K562 (cell line): ENCODE data around the gene ADGRB2. TPM values are rescaled to one million over a fixed set of nuclear protein-coding genes. Genes with fewer than 3 reads are reported as not detected.
A peak's percentile ranks its signal among the peaks of the same experiment; 100 is the strongest.

Experiments
- ATAC-seq: fragments of 200-7000 bp; cut with Tn5 transposase; 3 replicates; pipeline ENCODE4 v1.9.1; 2020; ENCODE audit warnings: moderate library complexity
- BruUV-seq: library from RNA; stranded (reverse); fragments of 400-500 nt; replicated peaks from 2 replicates; lab custom pipeline; 2021; lab: Mats Ljungman, UMichigan
- CTCF ChIA-PET: fragments of 300-600 bp; formaldehyde crosslinking; extraction: SDS; loops from one replicate; lab custom pipeline; 2021; ENCODE audit warnings: low intra/inter-chr PET ratio; lab: Yijun Ruan, JAX
- POLR2A ChIA-PET: fragments of 300-600, 350-650 bp; sonication (Branson Sonifier 250); formaldehyde crosslinking; extraction: SDS; loops from one replicate; lab custom pipeline; 2021; ENCODE audit warnings: antibody characterized with exemption, inconsistent platforms; lab: Yijun Ruan, JAX
- DNase-seq, 4 experiments: peaks; one replicate each; pipeline versions ENCODE4 v3.0.0 to v3.0.0-alpha.2; 2011 to 2018; ENCODE audit warnings: low spot score in 3 of 4, mixed read lengths in 3 of 4; ENCODE audit errors: extremely low read depth in 1 of 4
- FAIRE-seq: peaks from 2 replicates; lab custom pipeline; 2011; peaks lifted over from hg19 to GRCh38; lab: Jason Lieb, UNC
- H2AFZ ChIP-seq: 2 replicates; pipeline ENCODE4 v1.6.0; 2011; ENCODE audit warnings: low read depth, low read length, control low read depth, inconsistent platforms
- H3K27ac ChIP-seq: fragments of 200-600 bp; 3 replicates; pipeline ENCODE4 v1.8.0; 2011; ENCODE audit warnings: low read depth, mild to moderate bottlenecking, control low read depth, inconsistent platforms, low read length, moderate library complexity, mixed read lengths; ENCODE audit errors: extremely low read depth
- H3K27me3 ChIP-seq, 2 experiments: fragments of 300-600 bp in 1 of 2; 2 replicates in 1 of 2; 3 replicates in 1 of 2; pipeline versions ENCODE4 v1.6.0 to v1.8.0; 2011; ENCODE audit warnings: inconsistent platforms in 2 of 2, low read length in 2 of 2, mild to moderate bottlenecking in 1 of 2, mixed read lengths in 1 of 2, moderate library complexity in 1 of 2; ENCODE audit not compliant: control insufficient read depth in 2 of 2, insufficient read depth in 2 of 2
- H3K36me3 ChIP-seq: fragments of 300-600 bp; 3 replicates; pipeline ENCODE4 v1.8.0; 2011; ENCODE audit warnings: mild to moderate bottlenecking, low read length, inconsistent platforms; ENCODE audit not compliant: control insufficient read depth, insufficient read depth
- H3K4me1 ChIP-seq, 2 experiments: fragments of 200-600 bp in 1 of 2; replicated peaks in 1 of 2; 2 replicates in 1 of 2; 3 replicates in 1 of 2; pipeline versions ENCODE4 v1.5.1 to v1.8.0; 2011; ENCODE audit warnings: inconsistent platforms in 2 of 2, low read length in 2 of 2, mild to moderate bottlenecking in 1 of 2, mixed read lengths in 1 of 2, moderate library complexity in 1 of 2; ENCODE audit not compliant: control insufficient read depth in 2 of 2, insufficient read depth in 2 of 2
- H3K4me2 ChIP-seq: 2 replicates; pipeline ENCODE4 v1.6.1; 2011; ENCODE audit warnings: low read length, control low read depth, inconsistent platforms, mixed read lengths; ENCODE audit not compliant: insufficient read depth
- H3K4me3 ChIP-seq: fragments of 200-600 bp; sonication (generic), shearing (Covaris generic); 2 replicates; pipeline ENCODE4 v1.5.1; 2016; ENCODE audit warnings: control low read depth, inconsistent platforms
- H3K79me2 ChIP-seq: fragments of 200-600 bp; 3 replicates; pipeline ENCODE4 v1.8.0; 2011; ENCODE audit warnings: low read length, inconsistent platforms; ENCODE audit not compliant: control insufficient read depth, insufficient read depth
- H3K9ac ChIP-seq, 2 experiments: 2 replicates each; pipeline versions ENCODE4 v1.6.0 to v1.6.1; 2011; ENCODE audit warnings: low read depth in 2 of 2, low read length in 2 of 2, control low read depth in 1 of 2, inconsistent platforms in 1 of 2, mild to moderate bottlenecking in 1 of 2, mixed read lengths in 1 of 2; ENCODE audit not compliant: insufficient read depth in 1 of 2
- H3K9me1 ChIP-seq: one replicate; pipeline ENCODE4 v1.6.0; 2011; ENCODE audit warnings: inconsistent platforms, mild to moderate bottlenecking, low read length, moderate library complexity; ENCODE audit not compliant: control insufficient read depth, insufficient read depth
- H3K9me3 ChIP-seq: replicated peaks from 2 replicates; pipeline ENCODE4 v1.5.1; 2011; ENCODE audit warnings: low read depth, low read length, inconsistent platforms; ENCODE audit not compliant: control insufficient read depth, insufficient read depth
- H4K20me1 ChIP-seq: replicated peaks from 2 replicates; pipeline ENCODE4 v1.6.1; 2011; ENCODE audit warnings: low read length, inconsistent platforms, mixed read lengths; ENCODE audit not compliant: control insufficient read depth, insufficient read depth
- ARID1B ChIP-seq: fragments of 450-650 bp; IDR thresholded peaks from 2 replicates; pipeline ENCODE4 v1.6.1; 2016; ENCODE audit warnings: antibody characterized with exemption, mild to moderate bottlenecking, inconsistent platforms
- BRD9 ChIP-seq: fragments of 450-650 bp; IDR thresholded peaks from 2 replicates; pipeline ENCODE4 v1.6.1; 2018; ENCODE audit warnings: low read depth; ENCODE audit not compliant: partially characterized antibody
- CREM ChIP-seq: IDR thresholded peaks from 2 replicates; pipeline ENCODE4 v1.6.1; 2014; ENCODE audit warnings: antibody characterized with exemption, low read depth
- ETV1 ChIP-seq: fragments of 450-650 bp; conservative IDR thresholded peaks from 2 replicates; pipeline ENCODE4 v1.6.1; 2016; ENCODE audit warnings: missing genetic modification characterization, control low read depth, low read depth, missing compliant biosample characterization
- GABPB1 ChIP-seq: sonication (generic); formaldehyde crosslinking; IDR thresholded peaks from 2 replicates; pipeline ENCODE4 v1.8.0; 2022; ENCODE audit warnings: mild to moderate bottlenecking, missing genetic modification reagents
- NCOA6 ChIP-seq: fragments of 450-650 bp; IDR thresholded peaks from 2 replicates; pipeline ENCODE4 v1.6.1; 2017; ENCODE audit warnings: mild to moderate bottlenecking
- OTX1 ChIP-seq: fragments of 450-650 bp; formaldehyde crosslinking; IDR thresholded peaks from 2 replicates; pipeline ENCODE4 v1.4.0; 2022; ENCODE audit warnings: mild to moderate bottlenecking
- RNF2 ChIP-seq: sonication (generic); IDR thresholded peaks from 2 replicates; pipeline ENCODE4 v1.6.1; 2016
- SMARCB1 ChIP-seq: IDR thresholded peaks from 2 replicates; pipeline ENCODE4 v1.6.1; 2011; ENCODE audit warnings: improper control_type of control experiment, low read depth; ENCODE audit not compliant: insufficient read length
- ZNF316 ChIP-seq: fragments of 450-650 bp; IDR thresholded peaks from 2 replicates; pipeline ENCODE4 v1.6.1; 2016
- ZNF41 ChIP-seq: fragments of 250-450 bp; sonication (Bioruptor Pico); conservative IDR thresholded peaks from 2 replicates; pipeline ENCODE4 v1.4.0; 2020; ENCODE audit warnings: mild to moderate bottlenecking
- ZNF79 ChIP-seq: fragments of 250-450 bp; sonication (Bioruptor Pico); IDR thresholded peaks from 2 replicates; pipeline ENCODE4 v1.4.0; 2020; ENCODE audit warnings: low read depth, mild to moderate bottlenecking, moderate library complexity
- WGBS: fragments of 100-300 bp; shearing (Covaris generic); methylation state at CpG from one replicate; pipeline ENCODE4 v1.1.6; 2016; ENCODE audit warnings: low coverage, mixed read lengths; ENCODE audit not compliant: insufficient coverage; ENCODE audit errors: missing lambda C conversion rate; 5-methylcytosine and 5-hydroxymethylcytosine counted together
- in situ Hi-C: fragments of 300-500 bp; cut with MboI; formaldehyde crosslinking; loops from 4 replicates; pipeline ENCODE4 v1.15.0; 2018; ENCODE audit warnings: inconsistent platforms, mixed read lengths
- intact Hi-C: fragments of 100-400 bp; cut with micrococcal nuclease; formaldehyde crosslinking; loops from 2 replicates; pipeline ENCODE4 v1.14.2; 2022
- polyA plus RNA-seq, 8 experiments: library from polyadenylated mRNA; depleted of rRNA in 4 of 8; stranded (reverse) in 5 of 8; unstranded in 3 of 8; fragments of >200 nt; fragmentation: Nextera tagmentation in 2 of 8; fragmentation: Illumina TruSeq in 1 of 8; extraction: Ambion mirVana in 2 of 8; extraction: Trizol in 1 of 8; gene quantifications; 2 replicates each; pipeline versions ENCODE4 v1.2.1 to v1.2.3, GENCODE V29; 2011 to 2014; ENCODE audit warnings: inconsistent platforms in 1 of 8, missing spikeins in 1 of 8
- total RNA-seq, 7 experiments: library from RNA; depleted of rRNA in 6 of 7; stranded (reverse); fragments of >200 nt in 6 of 7; fragmentation: Illumina TruSeq in 2 of 7; extraction: Trizol in 2 of 7; gene quantifications; 2 replicates each; pipeline versions ENCODE4 v1.2.1 to v1.2.3, GENCODE V29; 2011 to 2021; ENCODE audit warnings: low replicate concordance in 1 of 7
- TF ChIP-seq, protein P1 (sequence below): fragments of 250-450 bp; sonication (Bioruptor Pico); IDR thresholded peaks from 2 replicates; pipeline ENCODE4 v1.5.0; 2021
- TF ChIP-seq, protein P2 (sequence below), 2 experiments: fragments of 450-650 bp; IDR thresholded peaks; 2 replicates each; pipeline ENCODE4 v1.6.1; 2016
- TF ChIP-seq, protein P3 (sequence below): sonication (generic); formaldehyde crosslinking; IDR thresholded peaks from 2 replicates; pipeline ENCODE4 v1.8.0; 2022; ENCODE audit warnings: mild to moderate bottlenecking, missing genetic modification reagents

Gene ADGRB2
- total and polyA plus RNA-seq, 9 of the 15 experiments (the other 6 are each of a cell fraction or from before 2014, with no cell fraction given) = 0.04 to 0.23 (median 0.20) TPM; not detected in 2

DNA sequence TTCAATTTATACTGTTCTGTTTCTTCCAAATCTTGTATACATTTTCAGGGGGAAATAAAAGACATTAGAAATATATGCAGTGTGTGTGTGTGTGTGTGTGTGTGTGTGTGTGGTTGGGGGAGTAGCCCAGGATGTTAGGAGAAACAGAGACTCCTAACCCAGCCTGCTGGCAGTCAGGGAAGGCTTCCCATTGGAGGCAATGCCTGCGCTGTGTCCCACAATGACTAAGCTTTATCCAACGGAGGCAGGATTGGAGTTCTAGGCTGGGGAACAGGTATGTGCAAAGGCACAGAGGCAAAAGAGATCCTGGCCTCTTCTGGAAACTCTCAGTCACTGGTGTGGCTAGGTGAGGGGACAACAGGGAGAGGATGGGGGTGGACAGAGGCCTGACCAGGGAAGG, 16.5 kb upstream of the ADGRB2 start:
- peak overlapping the region in 1 of 2 experiments; percentile 1; a peak in 1 of 4 replicates for H3K9ac ChIP-seq
- H3K9me3 ChIP-seq = no peaks in the 10 kb centered on the region
- H3K4me2 ChIP-seq = peak overlapping the region; percentile 25; the same call in 1 of the 2 replicates
- no peaks in the 10 kb centered on the region; the same call in 1 of the 2 replicates for H4K20me1 ChIP-seq
- H2AFZ ChIP-seq = peak overlapping the region; percentile 34; the same call in 1 of the 2 replicates
- H3K4me3 ChIP-seq = no peak overlapping the region
- no peaks in the 10 kb centered on the region for H3K9me1 ChIP-seq
- 6% methylated on average over 2 of the region's 2 CpGs for WGBS
- H3K27me3 ChIP-seq = peaks cover 0 to 10% of the 10 kb centered on the region in 2 experiments; a peak in 2 of 5 replicates
- ATAC-seq = peak; percentile 6; the same call in 2 of the 3 replicates
- no peaks in the 10 kb centered on the region for H3K79me2 ChIP-seq
- in situ Hi-C loops = no loop called here
- peak overlapping the region; percentile 19; the same call in 1 of the 3 replicates for H3K27ac ChIP-seq
- BruUV-seq = no TSS peak
- ChIA-PET CTCF (interaction anchor here (0.7 kb wide), 1 partner anchor 18 kb away, joined by 4 read pairs; no protein-coding TSS in a partner anchor), POLR2A (interaction anchor here (0.6 to 1.0 kb wide), 2 partner anchors 8 to 57 kb away, joined by 3 to 7 read pairs; no protein-coding TSS in a partner anchor)
- no peaks in the 10 kb centered on the region for H3K36me3 ChIP-seq
- H3K4me1 ChIP-seq = peaks cover 18 to 29% of the 10 kb centered on the region in 2 experiments
- peak; percentile 44 for FAIRE-seq
- DNase-seq = peak; percentile 46 to 60 (median 56)
- intact Hi-C loops = loop anchor here (10.0 kb wide), 2 partner anchors 216 to 284 kb away; no protein-coding TSS in a partner anchor
- no peak for TF ChIP-seq RNF2
- no peak for TF ChIP-seq ZNF41
- peak; percentile 27; the same call in 1 of the 2 replicates for TF ChIP-seq ETV1 (tag)
- no peak for TF ChIP-seq SMARCB1
- TF ChIP-seq ZNF79 = no peak
- 0 out of 2 replicates have a peak, but pooled peaks have one; percentile 37 for TF ChIP-seq OTX1 (CRISPR knock-in tag)
- peak; percentile 70 for TF ChIP-seq ZNF316
- TF ChIP-seq, protein P1, sequence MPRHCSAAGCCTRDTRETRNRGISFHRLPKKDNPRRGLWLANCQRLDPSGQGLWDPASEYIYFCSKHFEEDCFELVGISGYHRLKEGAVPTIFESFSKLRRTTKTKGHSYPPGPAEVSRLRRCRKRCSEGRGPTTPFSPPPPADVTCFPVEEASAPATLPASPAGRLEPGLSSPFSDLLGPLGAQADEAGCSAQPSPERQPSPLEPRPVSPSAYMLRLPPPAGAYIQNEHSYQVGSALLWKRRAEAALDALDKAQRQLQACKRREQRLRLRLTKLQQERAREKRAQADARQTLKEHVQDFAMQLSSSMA (CRISPR knock-in tag) = no peak
- no peak for TF ChIP-seq GABPB1
- no peak for TF ChIP-seq NCOA6
- TF ChIP-seq, protein P2, sequence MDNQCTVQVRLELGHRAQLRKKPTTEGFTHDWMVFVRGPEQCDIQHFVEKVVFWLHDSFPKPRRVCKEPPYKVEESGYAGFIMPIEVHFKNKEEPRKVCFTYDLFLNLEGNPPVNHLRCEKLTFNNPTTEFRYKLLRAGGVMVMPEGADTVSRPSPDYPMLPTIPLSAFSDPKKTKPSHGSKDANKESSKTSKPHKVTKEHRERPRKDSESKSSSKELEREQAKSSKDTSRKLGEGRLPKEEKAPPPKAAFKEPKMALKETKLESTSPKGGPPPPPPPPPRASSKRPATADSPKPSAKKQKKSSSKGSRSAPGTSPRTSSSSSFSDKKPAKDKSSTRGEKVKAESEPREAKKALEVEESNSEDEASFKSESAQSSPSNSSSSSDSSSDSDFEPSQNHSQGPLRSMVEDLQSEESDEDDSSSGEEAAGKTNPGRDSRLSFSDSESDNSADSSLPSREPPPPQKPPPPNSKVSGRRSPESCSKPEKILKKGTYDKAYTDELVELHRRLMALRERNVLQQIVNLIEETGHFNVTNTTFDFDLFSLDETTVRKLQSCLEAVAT (IDR thresholded peaks at IDR 0.05) = no peak
- TF ChIP-seq, protein P3, sequence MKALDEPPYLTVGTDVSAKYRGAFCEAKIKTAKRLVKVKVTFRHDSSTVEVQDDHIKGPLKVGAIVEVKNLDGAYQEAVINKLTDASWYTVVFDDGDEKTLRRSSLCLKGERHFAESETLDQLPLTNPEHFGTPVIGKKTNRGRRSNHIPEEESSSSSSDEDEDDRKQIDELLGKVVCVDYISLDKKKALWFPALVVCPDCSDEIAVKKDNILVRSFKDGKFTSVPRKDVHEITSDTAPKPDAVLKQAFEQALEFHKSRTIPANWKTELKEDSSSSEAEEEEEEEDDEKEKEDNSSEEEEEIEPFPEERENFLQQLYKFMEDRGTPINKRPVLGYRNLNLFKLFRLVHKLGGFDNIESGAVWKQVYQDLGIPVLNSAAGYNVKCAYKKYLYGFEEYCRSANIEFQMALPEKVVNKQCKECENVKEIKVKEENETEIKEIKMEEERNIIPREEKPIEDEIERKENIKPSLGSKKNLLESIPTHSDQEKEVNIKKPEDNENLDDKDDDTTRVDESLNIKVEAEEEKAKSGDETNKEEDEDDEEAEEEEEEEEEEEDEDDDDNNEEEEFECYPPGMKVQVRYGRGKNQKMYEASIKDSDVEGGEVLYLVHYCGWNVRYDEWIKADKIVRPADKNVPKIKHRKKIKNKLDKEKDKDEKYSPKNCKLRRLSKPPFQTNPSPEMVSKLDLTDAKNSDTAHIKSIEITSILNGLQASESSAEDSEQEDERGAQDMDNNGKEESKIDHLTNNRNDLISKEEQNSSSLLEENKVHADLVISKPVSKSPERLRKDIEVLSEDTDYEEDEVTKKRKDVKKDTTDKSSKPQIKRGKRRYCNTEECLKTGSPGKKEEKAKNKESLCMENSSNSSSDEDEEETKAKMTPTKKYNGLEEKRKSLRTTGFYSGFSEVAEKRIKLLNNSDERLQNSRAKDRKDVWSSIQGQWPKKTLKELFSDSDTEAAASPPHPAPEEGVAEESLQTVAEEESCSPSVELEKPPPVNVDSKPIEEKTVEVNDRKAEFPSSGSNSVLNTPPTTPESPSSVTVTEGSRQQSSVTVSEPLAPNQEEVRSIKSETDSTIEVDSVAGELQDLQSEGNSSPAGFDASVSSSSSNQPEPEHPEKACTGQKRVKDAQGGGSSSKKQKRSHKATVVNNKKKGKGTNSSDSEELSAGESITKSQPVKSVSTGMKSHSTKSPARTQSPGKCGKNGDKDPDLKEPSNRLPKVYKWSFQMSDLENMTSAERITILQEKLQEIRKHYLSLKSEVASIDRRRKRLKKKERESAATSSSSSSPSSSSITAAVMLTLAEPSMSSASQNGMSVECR (CRISPR knock-in tag) = no peak
- TF ChIP-seq CREM = 0 out of 2 replicates have a peak, but pooled peaks have one; percentile 29
- peak; percentile 31 for TF ChIP-seq BRD9
- TF ChIP-seq ARID1B = no peak; the same call in 1 of the 2 replicates
